Endothelial cell of umbilical vein (primary cell): ENCODE results near the gene NAV2. TPM values are rescaled to one million over a fixed set of nuclear protein-coding genes. Genes with fewer than 3 reads are reported as not detected.

Experiments used
- BruUV-seq: library from RNA; stranded (reverse); fragments of 400-500 nt; replicated peaks from 2 replicates; lab custom pipeline; 2021; lab: Mats Ljungman, UMichigan
- CTCF ChIA-PET: fragments of 300-600, 350-600 bp; sonication (Branson Sonifier 250); formaldehyde crosslinking; loops from one replicate; lab custom pipeline; 2021; ENCODE audit warnings: antibody characterized with exemption, inconsistent platforms; lab: Charles Lee
- POLR2A ChIA-PET: fragments of 300-600, 350-600 bp; sonication (Branson Sonifier 250); formaldehyde crosslinking; loops from one replicate; lab custom pipeline; 2021; ENCODE audit warnings: antibody characterized with exemption, inconsistent platforms; lab: Charles Lee
- DNase-seq: peaks from one replicate; pipeline ENCODE4 v3.0.0-alpha.2; 2011; ENCODE audit warnings: low read depth, low spot score
- FAIRE-seq: peaks from 2 replicates; lab custom pipeline; 2011; peaks lifted over from hg19 to GRCh38; lab: Jason Lieb, UNC
- H2AFZ ChIP-seq: 2 replicates; pipeline ENCODE4 v1.6.0; 2012; ENCODE audit warnings: low read depth, low read length, control low read depth, inconsistent platforms
- H3K27ac ChIP-seq: 2 replicates; pipeline ENCODE4 v1.5.1; 2011; ENCODE audit warnings: low read depth, mild to moderate bottlenecking, control low read depth, low read length, moderate library complexity; ENCODE audit not compliant: insufficient read depth
- H3K27me3 ChIP-seq, 2 experiments: 2 replicates each; pipeline versions ENCODE4 v1.6.0 to v1.6.1; 2011; ENCODE audit warnings: low read length in 2 of 2, mixed read lengths in 1 of 2; ENCODE audit not compliant: control insufficient read depth in 2 of 2, insufficient read depth in 2 of 2
- H3K36me3 ChIP-seq, 2 experiments: 2 replicates in 1 of 2; 3 replicates in 1 of 2; pipeline ENCODE4 v1.5.1; 2011; ENCODE audit warnings: low read length in 2 of 2, mild to moderate bottlenecking in 1 of 2, moderate library complexity in 1 of 2; ENCODE audit not compliant: control insufficient read depth in 2 of 2, insufficient read depth in 2 of 2; ENCODE audit errors: extremely low read depth in 1 of 2
- H3K4me1 ChIP-seq: 3 replicates; pipeline ENCODE4 v1.5.1; 2011; ENCODE audit warnings: mild to moderate bottlenecking, low read length; ENCODE audit not compliant: control insufficient read depth, insufficient read depth; ENCODE audit errors: extremely low read depth
- H3K4me2 ChIP-seq: 2 replicates; pipeline ENCODE4 v1.6.1; 2011; ENCODE audit warnings: low read length, control low read depth, mixed read lengths; ENCODE audit not compliant: insufficient read depth
- H3K4me3 ChIP-seq, 3 experiments: fragments of 200-600 bp in 1 of 3; sonication (generic), shearing (Covaris generic) in 1 of 3; replicated peaks in 1 of 3; 2 replicates each; pipeline ENCODE4 v1.5.1; 2011 to 2016; ENCODE audit warnings: control low read depth in 3 of 3, low read length in 3 of 3, mild to moderate bottlenecking in 2 of 3, inconsistent platforms in 1 of 3, low read depth in 1 of 3, moderate library complexity in 1 of 3; ENCODE audit not compliant: insufficient read depth in 1 of 3
- H3K79me2 ChIP-seq: 2 replicates; pipeline ENCODE4 v1.6.0; 2012; ENCODE audit warnings: low read length, inconsistent platforms; ENCODE audit not compliant: control insufficient read depth, insufficient read depth
- H3K9ac ChIP-seq: replicated peaks from 2 replicates; pipeline ENCODE3; 2011; ENCODE audit warnings: low read length, control low read depth; ENCODE audit not compliant: insufficient read depth; ENCODE audit errors: extremely low read depth
- H3K9me1 ChIP-seq: replicated peaks from 3 replicates; pipeline ENCODE4 v1.6.0; 2011; ENCODE audit warnings: mild to moderate bottlenecking, low read length; ENCODE audit not compliant: control insufficient read depth, insufficient read depth; ENCODE audit errors: extremely low read depth
- H3K9me3 ChIP-seq: replicated peaks from 2 replicates; pipeline ENCODE4 v1.5.1; 2012; ENCODE audit warnings: low read length, inconsistent platforms; ENCODE audit not compliant: control insufficient read depth, insufficient read depth
- H4K20me1 ChIP-seq: replicated peaks from 2 replicates; pipeline ENCODE3; 2011; ENCODE audit warnings: mild to moderate bottlenecking, low read length; ENCODE audit not compliant: control insufficient read depth, insufficient read depth; ENCODE audit errors: extremely low read depth
- EZH2 ChIP-seq: IDR thresholded peaks from 2 replicates; pipeline ENCODE4 v1.6.1; 2012; ENCODE audit warnings: borderline replicate concordance, low read depth, mild to moderate bottlenecking, moderate library complexity, low read length, inconsistent platforms; ENCODE audit not compliant: severe bottlenecking
- FOS ChIP-seq: IDR thresholded peaks from 2 replicates; pipeline ENCODE4 v1.6.1; 2011; ENCODE audit warnings: mild to moderate bottlenecking, low read length, moderate library complexity, borderline replicate concordance; ENCODE audit not compliant: insufficient read depth
- GATA2 ChIP-seq: IDR thresholded peaks from 2 replicates; pipeline ENCODE4 v1.7.0; 2011; ENCODE audit warnings: low read depth, mild to moderate bottlenecking, moderate library complexity, mixed read lengths, low read length; ENCODE audit not compliant: insufficient read length, insufficient read depth
- JUN ChIP-seq: IDR thresholded peaks from 2 replicates; pipeline ENCODE4 v1.6.1; 2011; ENCODE audit warnings: borderline replicate concordance, low read depth; ENCODE audit not compliant: insufficient read length, insufficient read depth
- MYC ChIP-seq: IDR thresholded peaks from one replicate; pipeline ENCODE4 v1.6.1; 2011; ENCODE audit warnings: mild to moderate bottlenecking, low read depth, low read length
- POLR2A ChIP-seq: IDR thresholded peaks from 2 replicates; pipeline ENCODE4 v1.6.1; 2012; ENCODE audit warnings: low read depth, mild to moderate bottlenecking, control low read depth, low read length
- POLR2AphosphoS5 ChIP-seq: IDR thresholded peaks from 2 replicates; pipeline ENCODE4 v1.6.1; 2012; ENCODE audit warnings: low read depth, mild to moderate bottlenecking, control low read depth, low read length, moderate library complexity; ENCODE audit not compliant: insufficient read depth
- dilution Hi-C: fragments of 300-500 bp; cut with MboI; formaldehyde crosslinking; loops from one replicate; pipeline ENCODE4 v1.15.0; 2019; ENCODE audit warnings: low sequenced_read_pairs; ENCODE audit not compliant: extremely low pct_ligation_motif_present
- intact Hi-C: fragments of 100-400 bp; cut with micrococcal nuclease; formaldehyde crosslinking; loops from one replicate; pipeline ENCODE4 v1.10.0; 2022
- polyA plus RNA-seq, 4 experiments: library from polyadenylated mRNA; depleted of rRNA in 3 of 4; stranded (reverse) in 3 of 4; unstranded in 1 of 4; fragments of >200 nt; gene quantifications; 2 replicates each; pipeline versions ENCODE4 v1.2.1 to v1.2.3, GENCODE V29; 2011 to 2012; ENCODE audit warnings: missing spikeins in 1 of 4
- total RNA-seq: library from RNA; stranded (reverse); gene quantifications from 2 replicates; pipeline ENCODE4 v1.2.3, GENCODE V29; 2021
- TF ChIP-seq, protein P1 (sequence below): IDR thresholded peaks from 2 replicates; pipeline ENCODE4 v1.6.1; 2011; ENCODE audit not compliant: insufficient read depth, insufficient read length
- TF ChIP-seq, protein P2 (sequence below), 2 donors: IDR thresholded peaks; 1 replicate in 1 of 2; 2 replicates in 1 of 2; pipeline ENCODE4 v1.5.1; 2011; ENCODE audit warnings: low read length in 2 of 2, mild to moderate bottlenecking in 2 of 2, moderate library complexity in 2 of 2, control low read depth in 1 of 2, inconsistent platforms in 1 of 2, low read depth in 1 of 2; ENCODE audit not compliant: insufficient read depth in 1 of 2; ENCODE audit errors: extremely low read depth in 1 of 2

The NAV2 gene
- total and polyA plus RNA-seq, 2 donors (not counting 3 experiments of a cell fraction or from before 2014, with no cell fraction given) = 10.9 to 68.0 TPM

DNA sequence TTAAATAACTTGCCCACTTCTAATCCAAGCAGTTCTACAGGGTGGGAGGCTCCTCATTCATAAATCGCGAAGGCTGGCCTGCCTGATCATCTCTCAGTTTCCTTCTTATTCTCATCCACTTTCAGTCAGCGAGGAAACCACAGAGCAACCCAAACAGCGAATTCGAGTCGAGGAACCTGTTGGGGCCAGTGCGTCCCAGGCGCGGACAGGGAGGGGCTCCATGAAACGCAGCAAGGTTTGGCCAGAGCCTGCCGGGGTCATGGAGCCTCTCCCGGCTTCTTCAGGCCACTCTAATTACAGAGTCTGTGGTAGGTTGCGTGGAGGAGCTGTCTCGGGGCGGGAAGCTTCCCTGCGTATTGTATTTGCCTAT lies 741 bp upstream of the NAV2 start:
- CTCF ChIA-PET = interaction anchor here (0.7 to 2.3 kb wide), 11 partner anchors 14 to 191 kb away, joined by 3 to 9 read pairs (median 4); no protein-coding TSS in a partner anchor
- dilution Hi-C loops (no loop called here), intact Hi-C loops (loop anchor here (1.0 to 10.0 kb wide), 8 partner anchors 32 to 1317 kb away; partner anchors contain the start of gene LDHA)
- Histone ChIP-seq H2AFZ (peak overlapping the region; percentile 79), H3K9me3 (no peaks in the 10 kb centered on the region), H3K4me3 (peak overlapping the region; percentile 11 to 55 (median 53)), H3K27ac (peak overlapping the region; percentile 93), H4K20me1 (no peaks in the 10 kb centered on the region), H3K9ac (peak overlapping the region; percentile 92), H3K36me3 (no peaks in the 10 kb centered on the region), H3K4me2 (peak overlapping the region; percentile 90), H3K9me1 (no peaks in the 10 kb centered on the region), H3K4me1 (peaks cover 40% of the 10 kb centered on the region), H3K27me3 (no peaks in the 10 kb centered on the region), H3K79me2 (peaks cover 38% of the 10 kb centered on the region)
- DNase-seq (no peak), FAIRE-seq (no peak)
- TF ChIP-seq FOS (no peak), MYC (no peak), EZH2 (no peak), JUN (no peak), POLR2AphosphoS5 (no peak), GATA2 (no peak), POLR2A (no peak)
- TF ChIP-seq, protein P1, sequence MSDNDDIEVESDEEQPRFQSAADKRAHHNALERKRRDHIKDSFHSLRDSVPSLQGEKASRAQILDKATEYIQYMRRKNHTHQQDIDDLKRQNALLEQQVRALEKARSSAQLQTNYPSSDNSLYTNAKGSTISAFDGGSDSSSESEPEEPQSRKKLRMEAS = no peak
- TF ChIP-seq, protein P2, sequence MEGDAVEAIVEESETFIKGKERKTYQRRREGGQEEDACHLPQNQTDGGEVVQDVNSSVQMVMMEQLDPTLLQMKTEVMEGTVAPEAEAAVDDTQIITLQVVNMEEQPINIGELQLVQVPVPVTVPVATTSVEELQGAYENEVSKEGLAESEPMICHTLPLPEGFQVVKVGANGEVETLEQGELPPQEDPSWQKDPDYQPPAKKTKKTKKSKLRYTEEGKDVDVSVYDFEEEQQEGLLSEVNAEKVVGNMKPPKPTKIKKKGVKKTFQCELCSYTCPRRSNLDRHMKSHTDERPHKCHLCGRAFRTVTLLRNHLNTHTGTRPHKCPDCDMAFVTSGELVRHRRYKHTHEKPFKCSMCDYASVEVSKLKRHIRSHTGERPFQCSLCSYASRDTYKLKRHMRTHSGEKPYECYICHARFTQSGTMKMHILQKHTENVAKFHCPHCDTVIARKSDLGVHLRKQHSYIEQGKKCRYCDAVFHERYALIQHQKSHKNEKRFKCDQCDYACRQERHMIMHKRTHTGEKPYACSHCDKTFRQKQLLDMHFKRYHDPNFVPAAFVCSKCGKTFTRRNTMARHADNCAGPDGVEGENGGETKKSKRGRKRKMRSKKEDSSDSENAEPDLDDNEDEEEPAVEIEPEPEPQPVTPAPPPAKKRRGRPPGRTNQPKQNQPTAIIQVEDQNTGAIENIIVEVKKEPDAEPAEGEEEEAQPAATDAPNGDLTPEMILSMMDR (IDR thresholded peaks at IDR 0.05; ENCODE audit: extremely low read depth in 1 of 2, insufficient read depth in 1 of 2, low read depth in 1 of 2, low read length in 2 of 2) = no peak
- POLR2A ChIA-PET = interaction anchor here (1.0 to 1.6 kb wide), 2 partner anchors 14 to 1318 kb away, joined by 3 to 4 read pairs; partner anchors contain the start of gene LDHA
- BruUV-seq = no TSS peak
